ENCODE measurements around the gene ARHGAP44. TPM values are rescaled to one million over a fixed set of nuclear protein-coding genes. Genes with fewer than 3 reads are reported as not detected.

ARHGAP44 gene
- total and polyA plus RNA-seq, 9 of the 15 experiments (the other 6 are each of a cell fraction or from before 2014, with no cell fraction given), result 0.01 to 0.68 (median 0.07) TPM; not detected in 1

DNA sequence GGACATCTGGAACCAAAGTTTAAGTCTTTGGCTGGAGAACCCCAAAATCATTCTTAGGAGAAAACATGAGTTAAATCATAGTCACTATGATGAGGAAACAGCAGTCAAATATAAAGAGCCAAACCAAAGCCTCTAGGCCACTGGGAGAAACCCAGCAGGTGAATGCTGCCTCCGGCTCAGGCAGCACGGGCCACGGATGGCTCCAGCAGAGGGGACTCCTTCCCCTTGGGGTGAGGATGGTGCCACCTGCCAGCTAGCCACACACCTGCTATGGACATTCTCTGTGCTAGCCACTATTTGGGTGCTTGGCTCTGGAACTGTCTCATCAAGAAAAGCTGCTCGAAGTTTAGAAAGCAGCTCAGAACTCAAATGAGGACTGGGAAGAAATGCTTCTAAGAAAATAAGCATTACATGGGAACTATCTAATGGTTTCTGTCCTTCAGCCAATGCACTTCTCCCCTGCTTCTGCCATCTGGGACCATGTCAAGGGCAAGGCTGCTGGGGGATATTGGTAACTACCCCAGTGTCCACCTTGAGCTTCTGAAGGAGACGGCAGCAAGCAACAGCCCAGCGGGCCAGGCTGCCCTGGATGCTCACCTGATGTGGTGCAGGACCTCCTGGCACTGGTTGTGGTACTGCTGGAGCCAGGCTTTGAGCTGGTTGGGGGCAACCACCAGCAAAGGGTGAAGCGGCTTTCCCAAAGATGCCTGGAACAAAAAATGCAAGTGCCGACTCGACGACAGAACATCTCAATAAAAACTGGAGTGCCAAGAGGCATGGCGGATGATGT lies 206.0 kb downstream of the ARHGAP44 start:
- Histone ChIP-seq H3K9me1 (ENCODE audit: control insufficient read depth, insufficient read depth, low read length) (no peaks in the 10 kb centered on the region), H3K27ac (ENCODE audit: extremely low read depth, low read depth, low read length) (no peak overlapping the region), H3K4me3 (no peak overlapping the region), H3K27me3 (ENCODE audit: control insufficient read depth in 2 of 2, insufficient read depth in 2 of 2, low read length in 2 of 2) (no peaks in the 10 kb centered on the region), H2AFZ (ENCODE audit: low read depth, low read length) (no peak overlapping the region), H3K36me3 (ENCODE audit: control insufficient read depth, insufficient read depth, low read length) (peaks cover 90% of the 10 kb centered on the region; the same call in 2 of the 3 replicates), H3K9me3 (replicated peaks; ENCODE audit: control insufficient read depth, insufficient read depth, low read depth, low read length) (no peaks in the 10 kb centered on the region), H4K20me1 (replicated peaks; ENCODE audit: control insufficient read depth, insufficient read depth, low read length) (no peaks in the 10 kb centered on the region), H3K79me2 (ENCODE audit: control insufficient read depth, insufficient read depth, low read length) (no peaks in the 10 kb centered on the region), H3K9ac (ENCODE audit: insufficient read depth in 1 of 2, low read depth in 2 of 2, low read length in 2 of 2) (no peak overlapping the region; a peak in 1 of 4 replicates), H3K4me1 (replicated peaks in 1 of 2; ENCODE audit: control insufficient read depth in 2 of 2, insufficient read depth in 2 of 2, low read length in 2 of 2) (no peaks in the 10 kb centered on the region), H3K4me2 (ENCODE audit: insufficient read depth, low read length) (no peak overlapping the region)
- POLR2A ChIA-PET, result no interaction called here
- intact Hi-C loops (cut with micrococcal nuclease), result no loop called here
- in situ Hi-C loops (cut with MboI), result no loop called here
- FAIRE-seq (no peak), DNase-seq (ENCODE audit: extremely low read depth in 1 of 4, low spot score in 3 of 4) (no peak), ATAC-seq (no peak)
- TF ChIP-seq MTA2 (IDR thresholded peaks at IDR 0.05; ENCODE audit: low read depth) (no peak), RB1 (IDR thresholded peaks at IDR 0.05; ENCODE audit: low read depth) (no peak), CREB1 (IDR thresholded peaks at IDR 0.05) (no peak), CREB1 (CRISPR knock-in tag; IDR thresholded peaks at IDR 0.05) (no peak), NR4A1 (CRISPR knock-in tag; IDR thresholded peaks at IDR 0.05) (no peak), NR4A1 (tag; IDR thresholded peaks at IDR 0.05) (no peak), ETS2 (tag; IDR thresholded peaks at IDR 0.05; ENCODE audit: borderline replicate concordance, poor library complexity, severe bottlenecking) (no peak), BACH1 (tag; IDR thresholded peaks at IDR 0.05) (no peak), TFAM (CRISPR knock-in tag; conservative IDR thresholded peaks at IDR 0.05) (no peak), FOXA3 (CRISPR knock-in tag; conservative IDR thresholded peaks at IDR 0.05 in 1 of 2, IDR thresholded peaks at IDR 0.05 in 1 of 2) (no peak), ZFPM2 (CRISPR knock-in tag; IDR thresholded peaks at IDR 0.05) (no peak), TFE3 (CRISPR knock-in tag; IDR thresholded peaks at IDR 0.05) (no peak), SNIP1 (IDR thresholded peaks at IDR 0.05; ENCODE audit: low read depth) (no peak), ZNF24 (IDR thresholded peaks at IDR 0.05) (no peak), STAT5B (CRISPR knock-in tag; IDR thresholded peaks at IDR 0.05) (no peak), GATAD2B (IDR thresholded peaks at IDR 0.05; ENCODE audit: borderline replicate concordance) (no peak), DMBX1 (CRISPR knock-in tag; IDR thresholded peaks at IDR 0.05; ENCODE audit: borderline replicate concordance) (no peak)
- TF ChIP-seq, protein P1, sequence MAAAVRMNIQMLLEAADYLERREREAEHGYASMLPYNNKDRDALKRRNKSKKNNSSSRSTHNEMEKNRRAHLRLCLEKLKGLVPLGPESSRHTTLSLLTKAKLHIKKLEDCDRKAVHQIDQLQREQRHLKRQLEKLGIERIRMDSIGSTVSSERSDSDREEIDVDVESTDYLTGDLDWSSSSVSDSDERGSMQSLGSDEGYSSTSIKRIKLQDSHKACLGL (CRISPR knock-in tag; IDR thresholded peaks at IDR 0.05; ENCODE audit: borderline replicate concordance, poor library complexity, severe bottlenecking), result no peak
- no TSS peak for BruUV-seq (replicated peaks)
- CTCF ChIA-PET (ENCODE audit: low intra/inter-chr PET ratio), result no interaction called here
- 95% methylated on average over 7 of the region's 11 CpGs for WGBS (ENCODE audit: insufficient coverage, low coverage, missing lambda C conversion rate)

All from K562 (cell line).